RWPE2 (cell line): Measurements from ENCODE around the gene IRF6.

Experiments used
- ATAC-seq: fragments of 200-7000 bp; cut with Tn5 transposase; 3 replicates; pipeline ENCODE4 v1.9.1; 2021; ENCODE audit warnings: low read depth
- DNase-seq: peaks from one replicate; pipeline ENCODE4 v3.0.0-alpha.2; 2020; ENCODE audit warnings: low spot score
- H3K27ac ChIP-seq: fragments of 450-650 bp; 2 replicates; pipeline ENCODE4 v1.5.1; 2017; ENCODE audit warnings: mild to moderate bottlenecking; ENCODE audit not compliant: poor library complexity, severe bottlenecking
- H3K27me3 ChIP-seq: fragments of 250-450 bp; sonication (Bioruptor Pico); 2 replicates; pipeline ENCODE4 v1.5.1; 2021; ENCODE audit warnings: mild to moderate bottlenecking, moderate library complexity; ENCODE audit not compliant: insufficient read depth, poor library complexity, severe bottlenecking
- H3K36me3 ChIP-seq: fragments of 250-450 bp; sonication (Bioruptor Pico); 2 replicates; pipeline ENCODE4 v1.5.1; 2020; ENCODE audit warnings: low read depth, mild to moderate bottlenecking, moderate library complexity
- H3K4me1 ChIP-seq: fragments of 250-450 bp; sonication (Bioruptor Pico); 2 replicates; pipeline ENCODE4 v1.5.1; 2021; ENCODE audit warnings: mild to moderate bottlenecking, moderate library complexity; ENCODE audit not compliant: insufficient read depth, poor library complexity, severe bottlenecking
- H3K4me3 ChIP-seq: fragments of 250-450 bp; sonication (Bioruptor Pico); 2 replicates; pipeline ENCODE4 v1.5.1; 2021; ENCODE audit warnings: mild to moderate bottlenecking, moderate library complexity; ENCODE audit not compliant: severe bottlenecking
- H3K9me3 ChIP-seq: fragments of 250-450 bp; sonication (Bioruptor Pico); 2 replicates; pipeline ENCODE4 v1.5.1; 2021; ENCODE audit warnings: mild to moderate bottlenecking, moderate library complexity; ENCODE audit not compliant: severe bottlenecking
- TF ChIP-seq, protein P1 (sequence below): fragments of 450-650 bp; IDR thresholded peaks from one replicate; pipeline ENCODE4 v1.5.1; 2017; ENCODE audit warnings: mild to moderate bottlenecking, moderate library complexity; ENCODE audit not compliant: poor library complexity, severe bottlenecking

Gene IRF6

DNA sequence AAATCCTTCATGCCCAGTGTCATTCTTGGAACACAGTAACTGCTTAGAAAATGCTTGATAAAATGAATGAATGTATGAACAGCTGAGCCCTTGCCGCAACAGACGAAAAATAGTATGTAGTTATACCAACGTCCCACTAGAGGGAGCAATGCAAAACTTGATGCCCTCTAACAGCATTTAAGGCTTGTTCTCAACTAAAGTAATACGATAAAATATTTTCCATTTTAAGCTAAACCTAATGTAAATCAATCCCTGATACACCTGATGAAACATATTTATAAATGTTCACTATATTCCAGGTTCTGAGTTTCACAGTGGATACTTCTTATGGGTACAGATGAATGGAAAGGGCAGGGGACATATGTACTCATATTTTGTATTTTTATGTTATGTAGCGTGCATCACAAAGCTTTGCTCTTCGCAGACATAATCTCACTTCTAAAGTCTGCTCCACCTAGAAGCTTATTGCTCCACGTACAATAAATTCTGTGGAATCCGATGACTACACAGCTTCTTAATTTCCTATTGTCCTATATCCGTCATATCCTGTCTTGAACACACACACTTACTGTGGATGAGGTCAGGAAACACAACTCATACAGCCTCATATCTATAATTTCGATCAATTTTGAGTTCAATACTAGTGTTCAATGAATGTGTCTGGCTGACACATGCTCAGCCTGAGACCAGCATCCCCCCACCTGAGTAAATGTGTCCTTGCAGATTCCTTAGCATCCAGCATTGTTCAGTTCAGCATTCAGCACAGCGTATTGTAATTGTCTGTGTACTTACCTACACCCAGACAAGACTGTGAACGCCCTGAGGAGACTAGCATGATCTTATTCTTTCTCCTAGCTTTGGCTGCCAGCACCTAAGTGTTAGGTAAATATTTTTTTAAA is 17.4 kb upstream of the IRF6 start:
- peak; percentile 69 for ATAC-seq

DNA sequence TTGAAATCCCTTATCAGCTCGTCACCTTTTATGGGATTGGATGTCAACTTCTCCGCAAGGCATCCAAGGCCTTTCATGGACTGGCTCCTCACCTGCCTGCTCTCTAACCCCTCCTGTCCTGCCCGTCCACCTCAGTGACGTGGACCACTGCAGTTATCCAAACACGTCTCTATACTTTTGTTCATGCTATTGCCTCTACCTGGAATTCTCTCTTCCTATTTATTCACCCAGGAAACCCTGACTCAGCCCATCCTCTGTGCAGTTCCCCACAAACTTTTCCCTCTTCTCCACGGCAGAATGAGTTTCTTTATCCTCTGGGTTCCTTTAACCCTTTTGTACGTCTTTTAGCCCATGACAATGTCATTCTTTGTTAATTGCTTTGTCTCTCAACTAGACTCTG is 16.8 kb upstream of the IRF6 start:
- H3K9me3 ChIP-seq, result no peaks in the 10 kb centered on the region
- no peak for DNase-seq
- H3K27me3 ChIP-seq, result no peaks in the 10 kb centered on the region
- ATAC-seq, result no peak
- peak overlapping the region; percentile 91 for H3K27ac ChIP-seq
- no peaks in the 10 kb centered on the region for H3K36me3 ChIP-seq
- H3K4me3 ChIP-seq, result no peak overlapping the region
- TF ChIP-seq, protein P1, sequence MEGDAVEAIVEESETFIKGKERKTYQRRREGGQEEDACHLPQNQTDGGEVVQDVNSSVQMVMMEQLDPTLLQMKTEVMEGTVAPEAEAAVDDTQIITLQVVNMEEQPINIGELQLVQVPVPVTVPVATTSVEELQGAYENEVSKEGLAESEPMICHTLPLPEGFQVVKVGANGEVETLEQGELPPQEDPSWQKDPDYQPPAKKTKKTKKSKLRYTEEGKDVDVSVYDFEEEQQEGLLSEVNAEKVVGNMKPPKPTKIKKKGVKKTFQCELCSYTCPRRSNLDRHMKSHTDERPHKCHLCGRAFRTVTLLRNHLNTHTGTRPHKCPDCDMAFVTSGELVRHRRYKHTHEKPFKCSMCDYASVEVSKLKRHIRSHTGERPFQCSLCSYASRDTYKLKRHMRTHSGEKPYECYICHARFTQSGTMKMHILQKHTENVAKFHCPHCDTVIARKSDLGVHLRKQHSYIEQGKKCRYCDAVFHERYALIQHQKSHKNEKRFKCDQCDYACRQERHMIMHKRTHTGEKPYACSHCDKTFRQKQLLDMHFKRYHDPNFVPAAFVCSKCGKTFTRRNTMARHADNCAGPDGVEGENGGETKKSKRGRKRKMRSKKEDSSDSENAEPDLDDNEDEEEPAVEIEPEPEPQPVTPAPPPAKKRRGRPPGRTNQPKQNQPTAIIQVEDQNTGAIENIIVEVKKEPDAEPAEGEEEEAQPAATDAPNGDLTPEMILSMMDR, result no peak
- H3K4me1 ChIP-seq, result peaks cover 37% of the 10 kb centered on the region

More for the DNA sequence above, 17.4 kb upstream of the IRF6 start:
- Histone ChIP-seq H3K4me3 (no peak overlapping the region), H3K9me3 (no peaks in the 10 kb centered on the region), H3K4me1 (peaks cover 37% of the 10 kb centered on the region), H3K27me3 (no peaks in the 10 kb centered on the region), H3K36me3 (no peaks in the 10 kb centered on the region), H3K27ac (peak overlapping the region; percentile 91)
- TF ChIP-seq, protein P1, result peak; percentile 64
- no peak for DNase-seq

DNA sequence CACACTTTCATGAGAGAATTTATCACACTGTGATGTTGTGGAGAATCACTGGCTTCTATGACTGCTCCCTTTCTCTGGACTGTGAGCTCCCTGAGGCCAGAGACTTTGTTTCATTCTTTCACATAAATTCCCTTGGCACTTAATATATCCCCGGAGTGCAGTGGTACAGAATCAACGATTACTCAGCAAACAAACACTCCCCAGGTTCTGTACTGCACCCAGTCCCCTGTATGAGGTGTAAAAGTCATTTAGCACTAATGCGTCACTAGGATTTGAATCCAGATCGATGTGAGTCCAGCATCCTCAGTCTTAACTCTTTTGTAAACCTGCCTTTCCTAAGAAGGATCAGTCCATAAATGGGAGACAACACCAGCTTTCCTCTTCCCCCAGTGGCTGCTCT is 15.0 kb upstream of the IRF6 start:
- no peaks in the 10 kb centered on the region for H3K9me3 ChIP-seq
- H3K36me3 ChIP-seq, result no peaks in the 10 kb centered on the region
- TF ChIP-seq, protein P1, result no peak
- H3K4me3 ChIP-seq, result no peak overlapping the region
- no peak for DNase-seq
- no peaks in the 10 kb centered on the region for H3K27me3 ChIP-seq
- no peak for ATAC-seq
- H3K27ac ChIP-seq, result no peak overlapping the region
- H3K4me1 ChIP-seq, result peaks cover 40% of the 10 kb centered on the region

DNA sequence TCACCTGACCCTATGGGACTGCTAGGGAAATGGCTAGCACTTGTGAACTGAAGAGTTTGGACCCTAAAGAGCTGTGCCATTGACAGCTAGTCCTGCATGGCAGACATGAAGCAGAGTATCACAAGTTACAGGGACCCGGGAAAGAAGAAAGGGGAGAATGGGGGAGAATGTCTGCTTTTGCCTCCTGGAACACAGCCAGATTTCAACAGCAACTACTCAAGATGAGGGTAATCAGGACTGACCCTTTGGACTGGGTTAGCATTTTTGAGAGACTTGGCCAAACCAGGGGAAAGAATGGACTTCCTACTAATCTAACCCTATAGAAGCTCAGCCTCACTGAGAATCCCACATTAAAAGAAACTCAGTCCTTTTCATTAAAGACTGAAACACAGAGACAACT is 13.1 kb upstream of the IRF6 start:
- no peak overlapping the region for H3K4me3 ChIP-seq
- DNase-seq, result no peak
- H3K9me3 ChIP-seq, result no peaks in the 10 kb centered on the region
- no peaks in the 10 kb centered on the region for H3K27me3 ChIP-seq
- H3K36me3 ChIP-seq, result no peaks in the 10 kb centered on the region
- peaks cover 37% of the 10 kb centered on the region for H3K4me1 ChIP-seq
- no peak overlapping the region for H3K27ac ChIP-seq
- TF ChIP-seq, protein P1, result no peak
- no peak for ATAC-seq

DNA sequence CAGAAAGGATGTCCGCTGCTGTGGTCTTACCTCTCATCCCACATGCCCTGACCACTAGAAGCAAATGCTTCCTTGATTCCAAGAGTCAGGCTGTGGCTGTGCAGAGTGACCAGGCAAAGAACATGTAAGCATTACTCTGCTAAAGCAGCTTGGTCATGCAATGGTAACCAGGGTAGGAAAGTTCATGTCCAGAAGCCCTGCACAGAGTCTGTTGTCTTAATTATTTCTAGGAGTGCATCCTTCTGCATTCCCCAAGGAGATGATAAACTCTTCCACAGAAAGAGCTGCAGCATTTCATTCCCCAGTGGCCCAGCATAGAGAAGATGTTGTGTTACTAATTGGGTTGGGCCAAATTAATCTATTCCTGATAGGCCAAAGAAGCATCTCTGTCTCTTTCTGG is 11.7 kb upstream of the IRF6 start:
- Histone ChIP-seq H3K4me1 (peaks cover 24% of the 10 kb centered on the region), H3K36me3 (no peaks in the 10 kb centered on the region), H3K4me3 (no peak overlapping the region), H3K9me3 (no peaks in the 10 kb centered on the region), H3K27me3 (no peaks in the 10 kb centered on the region), H3K27ac (peak overlapping the region; percentile 96)
- ATAC-seq (no peak), DNase-seq (no peak)
- TF ChIP-seq, protein P1, result no peak
